ENCODE results near the gene ACCS.

Gene ACCS

GRCh38 chr11:44043157-44043556, 22.9 kb upstream of the ACCS start:
- no peak for DNase-seq (ENCODE audit: low spot score)

GRCh38 chr11:44046182-44046581, 19.9 kb upstream of the ACCS start:
- DNase-seq (ENCODE audit: low spot score): no peak

GRCh38 chr11:44047298-44047697, 18.8 kb upstream of the ACCS start:
- DNase-seq (ENCODE audit: low spot score): no peak

GRCh38 chr11:44047931-44048431, 18.1 kb upstream of the ACCS start, which contains the start of gene ACCSL:
Gene ACCSL, plus strand, starts transcription at chr11:44047981. Its CDS starts 56 bp downstream, at chr11:44048037.
- no peak for DNase-seq (ENCODE audit: low spot score)

- no peak for DNase-seq (ENCODE audit: low spot score)
Measured at GRCh38 chr11:44049832-44050231, 16.2 kb upstream of the ACCS start.

- DNase-seq (ENCODE audit: low spot score): no peak
Measured at GRCh38 chr11:44051171-44051570, 14.9 kb upstream of the ACCS start.

GRCh38 chr11:44057340-44057739, 8.7 kb upstream of the ACCS start:
- no peak for DNase-seq (ENCODE audit: low spot score)

- DNase-seq (ENCODE audit: low spot score): no peak
Measured at GRCh38 chr11:44058275-44058674, 7.8 kb upstream of the ACCS start.

GRCh38 chr11:44065161-44065661, 859 bp upstream of the ACCS start:
- DNase-seq (ENCODE audit: low spot score): no peak

GRCh38 chr11:44066732-44067141, 667 bp downstream of the ACCS start:
- no peak for DNase-seq (ENCODE audit: low spot score)

GRCh38 chr11:44067266-44067665, 1.2 kb downstream of the ACCS start:
- DNase-seq (ENCODE audit: low spot score): no peak

- DNase-seq (ENCODE audit: low spot score): no peak
Measured at GRCh38 chr11:44068180-44068579, 2.1 kb downstream of the ACCS start.

GRCh38 chr11:44071157-44071556, 5.1 kb downstream of the ACCS start:
- no peak for DNase-seq (ENCODE audit: low spot score)

GRCh38 chr11:44072757-44073658, 6.9 kb downstream of the ACCS start:
- no peak for DNase-seq (ENCODE audit: low spot score)

- no peak for DNase-seq (ENCODE audit: low spot score)
Measured at GRCh38 chr11:44078794-44079193, 12.7 kb downstream of the ACCS start.

GRCh38 chr11:44079376-44079775, 13.3 kb downstream of the ACCS start:
- no peak for DNase-seq (ENCODE audit: low spot score)

- no peak for DNase-seq (ENCODE audit: low spot score)
Measured at GRCh38 chr11:44080951-44081350, 14.9 kb downstream of the ACCS start.

- no peak for DNase-seq (ENCODE audit: low spot score)
Measured at GRCh38 chr11:44082645-44083044, 16.6 kb downstream of the ACCS start.

GRCh38 chr11:44083433-44083832, 17.4 kb downstream of the ACCS start:
- DNase-seq (ENCODE audit: low spot score): no peak

GRCh38 chr11:44083906-44084305, 17.8 kb downstream of the ACCS start:
- no peak for DNase-seq (ENCODE audit: low spot score)

GRCh38 chr11:44085330-44085729, 19.3 kb downstream of the ACCS start:
- no peak for DNase-seq (ENCODE audit: low spot score)

- DNase-seq (ENCODE audit: low spot score): no peak
Measured at GRCh38 chr11:44088377-44088776, 22.3 kb downstream of the ACCS start.

- DNase-seq (ENCODE audit: low spot score): no peak
Measured at GRCh38 chr11:44088871-44089270, 22.8 kb downstream of the ACCS start.

GRCh38 chr11:44090539-44090938, 24.5 kb downstream of the ACCS start:
- no peak for DNase-seq (ENCODE audit: low spot score)

Data from CD4-positive, alpha-beta T cell treated with Interleukin-15 for 4 hours (primary cell).